Nephron progenitor cell (in vitro differentiated cells): Measurements from ENCODE around the gene NEK5.

Experiments
- DNase-seq: peaks from one replicate; pipeline ENCODE4 v3.0.0; 2021
- H3K27ac Mint-ChIP-seq: 2 replicates; pipeline ENCODE4 v1.8.0; 2021; ENCODE audit warnings: mild to moderate bottlenecking, moderate library complexity, mixed read lengths
- H3K27me3 Mint-ChIP-seq: 2 replicates; pipeline ENCODE4 v1.8.0; 2021; ENCODE audit warnings: mild to moderate bottlenecking, low read depth, mixed read lengths; ENCODE audit not compliant: poor library complexity
- H3K36me3 Mint-ChIP-seq: 2 replicates; pipeline ENCODE4 v1.8.0; 2021; ENCODE audit warnings: low read depth, mixed read lengths
- H3K4me1 Mint-ChIP-seq: 2 replicates; pipeline ENCODE4 v1.8.0; 2021; ENCODE audit warnings: mixed read lengths
- H3K4me3 Mint-ChIP-seq: 2 replicates; pipeline ENCODE4 v1.8.0; 2021; ENCODE audit warnings: mild to moderate bottlenecking, moderate library complexity, mixed read lengths
- H3K9me3 Mint-ChIP-seq: 2 replicates; pipeline ENCODE4 v1.8.0; 2021; ENCODE audit warnings: mild to moderate bottlenecking, moderate library complexity, mixed read lengths
- CTCF ChIP-seq: fragments of 200-600 bp; sonication (generic); IDR thresholded peaks from 2 replicates; pipeline ENCODE4 v1.5.0; 2021; ENCODE audit warnings: antibody characterized with exemption

The NEK5 gene

GRCh38 chr13:52127783-52128702 is 830 bp downstream of the NEK5 start:
- Mint-ChIP-seq H3K36me3 (peaks cover 33% of the 10 kb centered on the region), H3K4me3 (peak overlapping the region; percentile 90), H3K27me3 (peaks cover 3% of the 10 kb centered on the region), H3K27ac (no peak overlapping the region), H3K4me1 (peaks cover 20% of the 10 kb centered on the region), H3K9me3 (peaks cover 19% of the 10 kb centered on the region)
- peak; percentile 81 for TF ChIP-seq CTCF
- DNase-seq, result peak; percentile 62

GRCh38 chr13:52127378-52127777 is 1.5 kb downstream of the NEK5 start:
- no peak for TF ChIP-seq CTCF
- DNase-seq, result no peak
- Mint-ChIP-seq H3K27me3 (peaks cover 3% of the 10 kb centered on the region), H3K27ac (no peak overlapping the region), H3K4me3 (peak overlapping the region; percentile 90), H3K4me1 (peaks cover 20% of the 10 kb centered on the region), H3K36me3 (peaks cover 27% of the 10 kb centered on the region), H3K9me3 (peaks cover 18% of the 10 kb centered on the region)

- no peak for TF ChIP-seq CTCF
- H3K4me3 Mint-ChIP-seq, result no peak overlapping the region
- H3K36me3 Mint-ChIP-seq, result peaks cover 8% of the 10 kb centered on the region
- peaks cover 20% of the 10 kb centered on the region for H3K4me1 Mint-ChIP-seq
- H3K9me3 Mint-ChIP-seq, result peaks cover 1% of the 10 kb centered on the region
- DNase-seq, result no peak
- peaks cover 9% of the 10 kb centered on the region for H3K27me3 Mint-ChIP-seq
- peak overlapping the region; percentile 11 for H3K27ac Mint-ChIP-seq
Observed at GRCh38 chr13:52125547-52125946, 3.3 kb downstream of the NEK5 start.

- Mint-ChIP-seq H3K36me3 (no peaks in the 10 kb centered on the region), H3K27ac (no peak overlapping the region), H3K4me3 (no peak overlapping the region), H3K27me3 (peaks cover 8% of the 10 kb centered on the region), H3K9me3 (no peaks in the 10 kb centered on the region), H3K4me1 (no peaks in the 10 kb centered on the region)
- DNase-seq, result no peak
- TF ChIP-seq CTCF, result no peak
Observed at GRCh38 chr13:52118595-52118994, 10.3 kb downstream of the NEK5 start.

GRCh38 chr13:52118095-52118494 is 10.8 kb downstream of the NEK5 start:
- no peaks in the 10 kb centered on the region for H3K9me3 Mint-ChIP-seq
- H3K36me3 Mint-ChIP-seq, result no peaks in the 10 kb centered on the region
- H3K4me3 Mint-ChIP-seq, result no peak overlapping the region
- DNase-seq, result no peak
- no peak overlapping the region for H3K27ac Mint-ChIP-seq
- no peak for TF ChIP-seq CTCF
- peaks cover 8% of the 10 kb centered on the region for H3K27me3 Mint-ChIP-seq
- no peaks in the 10 kb centered on the region for H3K4me1 Mint-ChIP-seq

GRCh38 chr13:52112591-52112990 is 16.3 kb downstream of the NEK5 start:
- Mint-ChIP-seq H3K27me3 (no peaks in the 10 kb centered on the region), H3K27ac (no peak overlapping the region), H3K9me3 (peaks cover 10% of the 10 kb centered on the region), H3K4me1 (peaks cover 13% of the 10 kb centered on the region), H3K36me3 (no peaks in the 10 kb centered on the region), H3K4me3 (no peak overlapping the region)
- no peak for DNase-seq
- TF ChIP-seq CTCF, result no peak
